ENCODE results near the gene NMB.

GRCh38 chr15:84608707-84609284 lies 49.2 kb downstream of the NMB start:
- TF ChIP-seq POLR2A (IDR thresholded peaks at IDR 0.05) (no peak), CTCF (IDR thresholded peaks at IDR 0.05) (no peak), POLR2AphosphoS5 (IDR thresholded peaks at IDR 0.05) (no peak)

Data from breast epithelium (tissue), 3 donors.